ENCODE measurements around the gene IVD. TPM values are rescaled to one million over a fixed set of nuclear protein-coding genes. Genes with fewer than 3 reads are reported as not detected.
"Not testable (repeated sequence)": the region's sequence is repeated elsewhere in the genome, so short reads cannot be mapped to it uniquely, and the experiment has no call there.

The IVD gene
- polyA plus RNA-seq, 1 of the 3 experiments (the other 2 are of a cell fraction) = 54.2 TPM

DNA sequence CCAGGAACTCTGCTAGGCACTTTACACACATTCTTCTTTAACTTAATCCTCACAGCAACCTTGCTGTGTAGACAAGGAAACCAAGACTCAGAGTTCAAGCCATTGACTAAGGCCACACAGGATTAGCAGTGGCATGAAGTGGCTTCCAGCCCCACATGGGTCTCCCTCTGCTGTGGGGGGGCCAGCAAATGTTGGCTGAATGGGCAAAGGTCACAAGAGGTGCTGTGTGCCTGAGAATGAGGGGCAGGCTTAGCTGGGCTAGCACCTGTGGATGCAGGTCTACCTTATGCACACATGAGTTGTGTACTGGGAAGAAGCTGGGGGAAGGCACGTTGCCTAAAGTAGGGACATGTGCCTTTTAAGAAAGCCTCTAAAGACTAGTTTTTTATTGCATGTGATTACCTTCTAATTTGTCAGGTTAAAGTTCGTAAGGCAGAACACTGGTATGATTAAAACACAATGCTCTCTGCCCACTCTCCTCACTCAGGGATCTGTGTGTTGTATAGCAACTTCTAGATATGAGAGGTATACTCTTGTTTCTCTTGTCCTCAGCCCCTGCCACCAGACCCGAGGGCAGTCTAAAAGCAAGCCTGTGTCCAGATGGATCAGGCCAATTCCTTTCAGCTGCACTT, 46.0 kb downstream of the IVD start:
- Histone ChIP-seq H3F3A (replicated peaks; ENCODE audit: insufficient read depth) (no peaks in the 10 kb centered on the region), H3K4me1 (ENCODE audit: control insufficient read depth in 1 of 2, insufficient read depth in 2 of 2, low read depth in 1 of 2, low read length in 1 of 2) (peaks cover 20% of the 10 kb centered on the region in 2 experiments; a peak in 3 of 4 replicates), H2AFZ (ENCODE audit: low read depth) (no peak overlapping the region), H3K4me2 (no peak overlapping the region), H3K27me3 (ENCODE audit: insufficient read depth) (no peaks in the 10 kb centered on the region), H3K9me3 (no peaks in the 10 kb centered on the region), H3K36me3 (replicated peaks in 1 of 2; ENCODE audit: control insufficient read depth in 1 of 2, insufficient read depth in 2 of 2, low read length in 1 of 2) (no peaks in the 10 kb centered on the region), H4K20me1 (ENCODE audit: insufficient read depth) (peaks cover 76% of the 10 kb centered on the region), H3K9me2 (no peaks in the 10 kb centered on the region), H3K79me2 (ENCODE audit: insufficient read depth) (peaks cover 89% of the 10 kb centered on the region), H3K4me3 (ENCODE audit: low read depth in 2 of 2, low read length in 1 of 2) (no peak overlapping the region), H3K9ac (no peak overlapping the region), H3K27ac (ENCODE audit: low read depth in 2 of 2, low read length in 1 of 2) (no peak overlapping the region)
- CTCF ChIA-PET = interaction anchor here (0.9 to 2.0 kb wide), 7 partner anchors 9 to 406 kb away, joined by 3 to 6 read pairs (median 4); partner anchors contain the start of genes BAHD1 and CHST14
- 91% methylated on average over 3 of the region's 3 CpGs for WGBS (ENCODE audit: low lambda C conversion rate)
- POLR2A ChIA-PET = no interaction called here
- TF ChIP-seq, protein P1, sequence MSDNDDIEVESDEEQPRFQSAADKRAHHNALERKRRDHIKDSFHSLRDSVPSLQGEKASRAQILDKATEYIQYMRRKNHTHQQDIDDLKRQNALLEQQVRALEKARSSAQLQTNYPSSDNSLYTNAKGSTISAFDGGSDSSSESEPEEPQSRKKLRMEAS (IDR thresholded peaks at IDR 0.05; ENCODE audit: low read depth) = no peak
- no peak for DNase-seq

GRCh38 chr15:40452296-40453090, 46.9 kb downstream of the IVD start:
- Histone ChIP-seq H3K27me3 (ENCODE audit: insufficient read depth) (no peaks in the 10 kb centered on the region), H3K9me3 (no peaks in the 10 kb centered on the region), H3K27ac (ENCODE audit: low read depth in 2 of 2, low read length in 1 of 2) (no peak overlapping the region), H3K36me3 (replicated peaks in 1 of 2; ENCODE audit: control insufficient read depth in 1 of 2, insufficient read depth in 2 of 2, low read length in 1 of 2) (no peaks in the 10 kb centered on the region), H3K9ac (no peak overlapping the region), H3K9me2 (no peaks in the 10 kb centered on the region), H3F3A (replicated peaks; ENCODE audit: insufficient read depth) (no peaks in the 10 kb centered on the region), H3K4me3 (ENCODE audit: low read depth in 2 of 2, low read length in 1 of 2) (no peak overlapping the region), H4K20me1 (ENCODE audit: insufficient read depth) (peaks cover 78% of the 10 kb centered on the region), H2AFZ (ENCODE audit: low read depth) (no peak overlapping the region), H3K79me2 (ENCODE audit: insufficient read depth) (peaks cover 90% of the 10 kb centered on the region), H3K4me2 (no peak overlapping the region), H3K4me1 (ENCODE audit: control insufficient read depth in 1 of 2, insufficient read depth in 2 of 2, low read depth in 1 of 2, low read length in 1 of 2) (peaks cover 22 to 23% of the 10 kb centered on the region in 2 experiments; a peak in 3 of 4 replicates)
- TF ChIP-seq, protein P2, sequence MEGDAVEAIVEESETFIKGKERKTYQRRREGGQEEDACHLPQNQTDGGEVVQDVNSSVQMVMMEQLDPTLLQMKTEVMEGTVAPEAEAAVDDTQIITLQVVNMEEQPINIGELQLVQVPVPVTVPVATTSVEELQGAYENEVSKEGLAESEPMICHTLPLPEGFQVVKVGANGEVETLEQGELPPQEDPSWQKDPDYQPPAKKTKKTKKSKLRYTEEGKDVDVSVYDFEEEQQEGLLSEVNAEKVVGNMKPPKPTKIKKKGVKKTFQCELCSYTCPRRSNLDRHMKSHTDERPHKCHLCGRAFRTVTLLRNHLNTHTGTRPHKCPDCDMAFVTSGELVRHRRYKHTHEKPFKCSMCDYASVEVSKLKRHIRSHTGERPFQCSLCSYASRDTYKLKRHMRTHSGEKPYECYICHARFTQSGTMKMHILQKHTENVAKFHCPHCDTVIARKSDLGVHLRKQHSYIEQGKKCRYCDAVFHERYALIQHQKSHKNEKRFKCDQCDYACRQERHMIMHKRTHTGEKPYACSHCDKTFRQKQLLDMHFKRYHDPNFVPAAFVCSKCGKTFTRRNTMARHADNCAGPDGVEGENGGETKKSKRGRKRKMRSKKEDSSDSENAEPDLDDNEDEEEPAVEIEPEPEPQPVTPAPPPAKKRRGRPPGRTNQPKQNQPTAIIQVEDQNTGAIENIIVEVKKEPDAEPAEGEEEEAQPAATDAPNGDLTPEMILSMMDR (IDR thresholded peaks at IDR 0.05) = no peak
- TF ChIP-seq CHD2 (IDR thresholded peaks at IDR 0.05; ENCODE audit: low read length, partially characterized antibody) = no peak
- TF ChIP-seq SIN3A (IDR thresholded peaks at IDR 0.05; ENCODE audit: borderline replicate concordance, low read depth, low read length) = no peak
- no peak for TF ChIP-seq GATA2 (CRISPR knock-in tag; IDR thresholded peaks at IDR 0.05)
- TF ChIP-seq, protein P1 (IDR thresholded peaks at IDR 0.05; ENCODE audit: low read depth) = no peak
- TF ChIP-seq RCOR1 (IDR thresholded peaks at IDR 0.05; ENCODE audit: low read length) = no peak
- TF ChIP-seq RFX5 (IDR thresholded peaks at IDR 0.05; ENCODE audit: low read length) = no peak
- no peak for TF ChIP-seq TAF1 (IDR thresholded peaks at IDR 0.05; ENCODE audit: borderline replicate concordance, low read depth, low read length)
- TF ChIP-seq EZH2phosphoT487 (IDR thresholded peaks at IDR 0.05; ENCODE audit: borderline replicate concordance, low read depth) = no peak
- TF ChIP-seq GABPA (IDR thresholded peaks at IDR 0.05; ENCODE audit: low read depth) = no peak
- TF ChIP-seq, protein P3, sequence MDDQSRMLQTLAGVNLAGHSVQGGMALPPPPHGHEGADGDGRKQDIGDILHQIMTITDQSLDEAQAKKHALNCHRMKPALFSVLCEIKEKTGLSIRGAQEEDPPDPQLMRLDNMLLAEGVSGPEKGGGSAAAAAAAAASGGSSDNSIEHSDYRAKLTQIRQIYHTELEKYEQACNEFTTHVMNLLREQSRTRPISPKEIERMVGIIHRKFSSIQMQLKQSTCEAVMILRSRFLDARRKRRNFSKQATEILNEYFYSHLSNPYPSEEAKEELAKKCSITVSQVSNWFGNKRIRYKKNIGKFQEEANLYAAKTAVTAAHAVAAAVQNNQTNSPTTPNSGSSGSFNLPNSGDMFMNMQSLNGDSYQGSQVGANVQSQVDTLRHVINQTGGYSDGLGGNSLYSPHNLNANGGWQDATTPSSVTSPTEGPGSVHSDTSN (IDR thresholded peaks at IDR 0.05) = no peak
- no peak for TF ChIP-seq TEAD4 (IDR thresholded peaks at IDR 0.05; ENCODE audit: borderline replicate concordance, insufficient read depth)
- TF ChIP-seq MEF2A (IDR thresholded peaks at IDR 0.05; ENCODE audit: borderline replicate concordance, low read depth) = no peak
- no peak for DNase-seq
- 94% methylated on average over 6 of the region's 11 CpGs for WGBS (ENCODE audit: low lambda C conversion rate)
- POLR2A ChIA-PET = no interaction called here
- CTCF ChIA-PET = interaction anchor here (1.2 to 2.2 kb wide), 5 partner anchors 10 to 178 kb away, joined by 3 to 10 read pairs (median 5); partner anchors contain the start of gene BAHD1

GRCh38 chr15:40453941-40454340, 48.3 kb downstream of the IVD start:
- H4K20me1 ChIP-seq (ENCODE audit: insufficient read depth) = peaks cover 77% of the 10 kb centered on the region
- POLR2A ChIA-PET = not testable (repeated sequence)

More at GRCh38 chr15:40453941-40454340, 48.3 kb downstream of the IVD start:
- H3K9me3 ChIP-seq; H3K27me3 ChIP-seq (ENCODE audit: insufficient read depth); H3K36me3 ChIP-seq (replicated peaks in 1 of 2; ENCODE audit: control insufficient read depth in 1 of 2, insufficient read depth in 2 of 2, low read length in 1 of 2); H3K9me2 ChIP-seq; DNase-seq; H3K4me3 ChIP-seq (ENCODE audit: low read depth in 2 of 2, low read length in 1 of 2); H3F3A ChIP-seq (replicated peaks; ENCODE audit: insufficient read depth); H2AFZ ChIP-seq (ENCODE audit: low read depth); H3K27ac ChIP-seq (ENCODE audit: low read depth in 2 of 2, low read length in 1 of 2); H3K9ac ChIP-seq: not testable (repeated sequence)
- H3K79me2 ChIP-seq (ENCODE audit: insufficient read depth) = peaks cover 79% of the 10 kb centered on the region
- WGBS (ENCODE audit: low lambda C conversion rate) = 100% methylated on average over 2 of the region's 3 CpGs
- H3K4me1 ChIP-seq (ENCODE audit: control insufficient read depth in 1 of 2, insufficient read depth in 2 of 2, low read depth in 1 of 2, low read length in 1 of 2) = peaks cover 22 to 23% of the 10 kb centered on the region in 2 experiments; a peak in 3 of 4 replicates
- CTCF ChIA-PET = interaction anchor here (2.2 kb wide), 1 partner anchor 10 kb away, joined by 10 read pairs; no protein-coding TSS in a partner anchor
- peak overlapping the region; percentile 74; the same call in 1 of the 2 replicates for H3K4me2 ChIP-seq

Data from SK-N-SH (cell line).